ENCODE results near the gene SMG9. TPM values are rescaled to one million over a fixed set of nuclear protein-coding genes. Genes with fewer than 3 reads are reported as not detected.

The SMG9 gene
- total and polyA plus RNA-seq, 2 of the 13 experiments (the other 11 are each of a cell fraction or from before 2014, with no cell fraction given), result 16.1 to 18.7 TPM

DNA sequence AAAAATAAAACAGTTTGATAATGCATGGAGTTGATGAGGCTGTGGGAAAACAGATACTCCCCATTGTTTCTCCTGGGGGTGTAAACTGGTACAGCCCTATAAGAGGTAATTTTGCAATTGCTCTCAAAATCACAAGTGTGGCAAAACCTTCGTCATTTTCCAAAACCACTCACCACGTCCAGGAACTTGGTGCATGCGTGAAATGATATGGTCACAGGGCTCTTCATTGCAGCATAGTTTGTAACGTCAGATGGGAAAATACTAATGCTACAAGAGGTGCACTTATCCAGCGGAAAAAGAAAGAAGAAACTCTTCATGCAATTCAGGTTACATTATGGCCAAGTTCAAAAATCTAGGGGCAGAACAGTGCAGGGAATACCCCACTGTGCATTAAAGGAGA, 72.9 kb downstream of the SMG9 start (continued):
- TF ChIP-seq, protein P1, sequence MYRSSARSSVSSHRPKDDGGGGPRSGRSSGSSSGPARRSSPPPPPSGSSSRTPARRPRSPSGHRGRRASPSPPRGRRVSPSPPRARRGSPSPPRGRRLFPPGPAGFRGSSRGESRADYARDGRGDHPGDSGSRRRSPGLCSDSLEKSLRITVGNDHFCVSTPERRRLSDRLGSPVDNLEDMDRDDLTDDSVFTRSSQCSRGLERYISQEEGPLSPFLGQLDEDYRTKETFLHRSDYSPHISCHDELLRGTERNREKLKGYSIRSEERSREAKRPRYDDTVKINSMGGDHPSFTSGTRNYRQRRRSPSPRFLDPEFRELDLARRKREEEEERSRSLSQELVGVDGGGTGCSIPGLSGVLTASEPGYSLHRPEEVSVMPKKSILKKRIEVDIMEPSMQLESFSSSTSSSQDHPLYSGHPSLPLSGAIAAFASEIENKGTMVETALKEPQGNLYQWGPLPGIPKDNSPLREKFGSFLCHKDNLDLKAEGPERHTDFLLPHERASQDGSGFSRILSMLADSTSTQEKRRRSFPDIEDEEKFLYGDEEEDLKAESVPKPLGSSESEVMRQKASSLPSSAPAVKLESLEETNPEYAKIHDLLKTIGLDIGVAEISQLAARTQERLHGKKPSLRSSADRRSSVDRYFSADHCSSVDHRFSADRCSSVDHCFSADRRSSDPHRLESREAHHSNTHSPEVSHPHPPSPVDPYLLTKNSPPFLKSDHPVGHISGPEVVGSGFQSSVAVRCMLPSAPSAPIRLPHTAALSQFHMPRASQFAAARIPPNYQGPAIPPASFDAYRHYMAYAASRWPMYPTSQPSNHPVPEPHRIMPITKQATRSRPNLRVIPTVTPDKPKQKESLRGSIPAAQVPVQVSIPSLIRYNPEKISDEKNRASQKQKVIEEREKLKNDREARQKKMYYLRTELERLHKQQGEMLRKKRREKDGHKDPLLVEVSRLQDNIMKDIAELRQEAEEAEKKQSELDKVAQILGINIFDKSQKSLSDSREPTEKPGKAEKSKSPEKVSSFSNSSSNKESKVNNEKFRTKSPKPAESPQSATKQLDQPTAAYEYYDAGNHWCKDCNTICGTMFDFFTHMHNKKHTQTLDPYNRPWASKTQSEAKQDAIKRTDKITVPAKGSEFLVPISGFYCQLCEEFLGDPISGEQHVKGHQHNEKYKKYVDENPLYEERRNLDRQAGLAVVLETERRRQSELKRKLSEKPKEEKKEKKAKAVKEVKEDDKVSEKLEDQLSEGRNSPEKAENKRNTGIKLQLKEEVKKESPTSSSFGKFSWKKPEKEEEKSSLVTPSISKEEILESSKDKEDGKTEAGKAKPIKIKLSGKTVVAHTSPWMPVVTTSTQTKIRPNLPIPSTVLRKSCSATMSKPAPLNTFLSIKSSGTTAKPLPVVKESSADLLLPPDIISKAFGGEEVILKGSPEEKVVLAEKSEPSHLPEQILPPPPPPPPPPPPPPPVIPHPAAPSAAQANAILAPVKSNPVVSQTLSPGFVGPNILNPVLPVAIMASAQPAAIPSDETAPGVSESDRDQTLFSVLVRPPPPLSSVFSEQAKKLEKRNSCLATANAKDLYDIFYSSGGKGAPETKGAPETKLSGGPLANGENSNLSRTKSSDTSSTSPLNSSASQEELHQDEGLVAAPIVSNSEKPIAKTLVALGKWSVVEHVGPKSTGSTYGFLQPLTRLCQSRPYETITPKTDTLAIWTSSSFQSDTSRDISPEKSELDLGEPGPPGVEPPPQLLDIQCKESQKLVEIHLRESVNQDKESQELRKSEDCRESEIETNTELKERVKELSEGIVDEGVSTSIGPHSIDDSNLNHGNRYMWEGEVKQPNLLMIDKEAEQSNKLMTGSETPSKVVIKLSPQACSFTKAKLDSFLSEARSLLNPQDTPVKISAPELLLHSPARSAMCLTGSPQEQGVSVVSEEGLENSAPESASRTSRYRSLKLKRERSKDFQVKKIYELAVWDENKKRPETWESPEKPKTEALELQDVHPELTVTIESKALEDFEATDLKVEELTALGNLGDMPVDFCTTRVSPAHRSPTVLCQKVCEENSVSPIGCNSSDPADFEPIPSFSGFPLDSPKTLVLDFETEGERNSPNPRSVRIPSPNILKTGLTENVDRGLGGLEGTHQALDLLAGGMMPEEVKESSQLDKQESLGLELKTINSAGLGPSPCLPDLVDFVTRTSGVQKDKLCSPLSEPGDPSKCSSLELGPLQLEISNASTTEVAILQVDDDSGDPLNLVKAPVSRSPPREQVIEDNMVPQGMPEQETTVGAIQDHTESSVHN (CRISPR knock-in tag; IDR thresholded peaks at IDR 0.05), result no peak
- TF ChIP-seq SALL1 (CRISPR knock-in tag; IDR thresholded peaks at IDR 0.05) (no peak), TAF1 (CRISPR knock-in tag; IDR thresholded peaks at IDR 0.05) (no peak)
- TF ChIP-seq, protein P2, sequence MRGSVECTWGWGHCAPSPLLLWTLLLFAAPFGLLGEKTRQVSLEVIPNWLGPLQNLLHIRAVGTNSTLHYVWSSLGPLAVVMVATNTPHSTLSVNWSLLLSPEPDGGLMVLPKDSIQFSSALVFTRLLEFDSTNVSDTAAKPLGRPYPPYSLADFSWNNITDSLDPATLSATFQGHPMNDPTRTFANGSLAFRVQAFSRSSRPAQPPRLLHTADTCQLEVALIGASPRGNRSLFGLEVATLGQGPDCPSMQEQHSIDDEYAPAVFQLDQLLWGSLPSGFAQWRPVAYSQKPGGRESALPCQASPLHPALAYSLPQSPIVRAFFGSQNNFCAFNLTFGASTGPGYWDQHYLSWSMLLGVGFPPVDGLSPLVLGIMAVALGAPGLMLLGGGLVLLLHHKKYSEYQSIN (CRISPR knock-in tag; IDR thresholded peaks at IDR 0.05; ENCODE audit: borderline replicate concordance), result no peak

Measured in HepG2 (cell line).